MM.1S (cell line): ENCODE measurements around the gene EME2.

Experiments used
- EZH2 ChIP-seq: fragments of 300-600 bp; sonication (generic); optimal IDR thresholded peaks from 2 replicates; pipeline ENCODE3; 2017; ENCODE audit warnings: low read depth, mild to moderate bottlenecking, antibody characterized with exemption, low read length, mixed read lengths
- EZH2phosphoT487 ChIP-seq: fragments of 300-600 bp; sonication (generic); IDR thresholded peaks from 2 replicates; pipeline ENCODE4 v1.6.1; 2018; ENCODE audit warnings: antibody characterized with exemption, low read length
- TF ChIP-seq, protein P1 (sequence below): fragments of 300-600 bp; sonication (generic); IDR thresholded peaks from 2 replicates; pipeline ENCODE4 v1.5.1; 2016; ENCODE audit warnings: antibody characterized with exemption, low read length, mixed read lengths

DNA sequence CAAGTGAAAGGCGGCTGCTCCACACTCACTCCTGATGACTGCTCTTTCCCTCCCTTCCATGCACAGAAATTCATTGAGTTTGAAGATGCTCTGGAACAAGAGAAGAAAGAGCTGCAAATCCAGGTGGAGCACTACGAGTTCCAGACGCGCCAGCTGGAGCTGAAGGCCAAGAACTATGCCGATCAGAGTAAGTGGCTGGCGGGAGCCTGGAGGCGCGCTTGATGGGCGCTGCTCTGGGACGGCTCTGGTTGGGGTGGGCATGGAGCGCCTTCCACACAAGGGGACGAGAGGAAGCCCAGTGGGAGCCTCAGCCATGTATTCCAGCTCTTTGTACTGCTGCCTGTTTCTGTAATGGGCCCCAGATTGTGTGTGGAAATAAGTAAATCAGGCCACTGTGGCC is 48.1 kb upstream of the EME2 start:
- TF ChIP-seq, protein P1, sequence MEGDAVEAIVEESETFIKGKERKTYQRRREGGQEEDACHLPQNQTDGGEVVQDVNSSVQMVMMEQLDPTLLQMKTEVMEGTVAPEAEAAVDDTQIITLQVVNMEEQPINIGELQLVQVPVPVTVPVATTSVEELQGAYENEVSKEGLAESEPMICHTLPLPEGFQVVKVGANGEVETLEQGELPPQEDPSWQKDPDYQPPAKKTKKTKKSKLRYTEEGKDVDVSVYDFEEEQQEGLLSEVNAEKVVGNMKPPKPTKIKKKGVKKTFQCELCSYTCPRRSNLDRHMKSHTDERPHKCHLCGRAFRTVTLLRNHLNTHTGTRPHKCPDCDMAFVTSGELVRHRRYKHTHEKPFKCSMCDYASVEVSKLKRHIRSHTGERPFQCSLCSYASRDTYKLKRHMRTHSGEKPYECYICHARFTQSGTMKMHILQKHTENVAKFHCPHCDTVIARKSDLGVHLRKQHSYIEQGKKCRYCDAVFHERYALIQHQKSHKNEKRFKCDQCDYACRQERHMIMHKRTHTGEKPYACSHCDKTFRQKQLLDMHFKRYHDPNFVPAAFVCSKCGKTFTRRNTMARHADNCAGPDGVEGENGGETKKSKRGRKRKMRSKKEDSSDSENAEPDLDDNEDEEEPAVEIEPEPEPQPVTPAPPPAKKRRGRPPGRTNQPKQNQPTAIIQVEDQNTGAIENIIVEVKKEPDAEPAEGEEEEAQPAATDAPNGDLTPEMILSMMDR: no peak
- TF ChIP-seq EZH2: no peak
- TF ChIP-seq EZH2phosphoT487: no peak
